ENCODE measurements around the gene PRRT4. TPM values are rescaled to one million over a fixed set of nuclear protein-coding genes. Genes with fewer than 3 reads are reported as not detected.

The PRRT4 gene
- total RNA-seq, 1 donor from 2014 or later, result not detected

DNA sequence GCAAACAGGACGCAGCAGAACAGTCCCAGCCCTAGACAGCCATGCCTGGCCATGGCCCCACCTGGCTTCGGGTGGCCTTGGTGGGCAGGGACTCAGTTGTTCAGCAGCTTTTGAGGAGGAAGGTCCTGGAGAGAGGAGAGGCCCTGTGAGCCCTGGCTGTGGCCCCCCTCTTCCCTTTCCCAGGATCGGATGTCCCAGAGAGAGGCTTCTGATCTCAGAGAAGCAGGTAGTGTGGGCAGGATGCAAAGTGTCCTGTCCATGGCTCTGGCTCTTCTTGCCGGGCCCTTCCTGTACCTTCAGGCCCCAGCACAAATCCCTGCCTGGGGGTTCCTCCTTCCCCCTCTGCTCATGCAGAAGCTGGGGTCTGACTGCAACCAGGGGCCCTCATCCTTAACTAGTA is 1.6 kb downstream of the PRRT4 start:
- peaks cover 15% of the 10 kb centered on the region for H3K4me1 Mint-ChIP-seq
- DNase-seq (no peak), ATAC-seq (ENCODE audit: low read depth) (no peak)
- H3K9me3 Mint-ChIP-seq, result no peaks in the 10 kb centered on the region
- peaks cover 47% of the 10 kb centered on the region for H3K27me3 Mint-ChIP-seq
- CTCF ChIA-PET, result no interaction called here
- TF ChIP-seq, protein P1, sequence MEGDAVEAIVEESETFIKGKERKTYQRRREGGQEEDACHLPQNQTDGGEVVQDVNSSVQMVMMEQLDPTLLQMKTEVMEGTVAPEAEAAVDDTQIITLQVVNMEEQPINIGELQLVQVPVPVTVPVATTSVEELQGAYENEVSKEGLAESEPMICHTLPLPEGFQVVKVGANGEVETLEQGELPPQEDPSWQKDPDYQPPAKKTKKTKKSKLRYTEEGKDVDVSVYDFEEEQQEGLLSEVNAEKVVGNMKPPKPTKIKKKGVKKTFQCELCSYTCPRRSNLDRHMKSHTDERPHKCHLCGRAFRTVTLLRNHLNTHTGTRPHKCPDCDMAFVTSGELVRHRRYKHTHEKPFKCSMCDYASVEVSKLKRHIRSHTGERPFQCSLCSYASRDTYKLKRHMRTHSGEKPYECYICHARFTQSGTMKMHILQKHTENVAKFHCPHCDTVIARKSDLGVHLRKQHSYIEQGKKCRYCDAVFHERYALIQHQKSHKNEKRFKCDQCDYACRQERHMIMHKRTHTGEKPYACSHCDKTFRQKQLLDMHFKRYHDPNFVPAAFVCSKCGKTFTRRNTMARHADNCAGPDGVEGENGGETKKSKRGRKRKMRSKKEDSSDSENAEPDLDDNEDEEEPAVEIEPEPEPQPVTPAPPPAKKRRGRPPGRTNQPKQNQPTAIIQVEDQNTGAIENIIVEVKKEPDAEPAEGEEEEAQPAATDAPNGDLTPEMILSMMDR (IDR thresholded peaks at IDR 0.05), result no peak
- no peak overlapping the region for H3K4me3 Mint-ChIP-seq
- H3K27ac Mint-ChIP-seq, result no peak overlapping the region
- H3K36me3 Mint-ChIP-seq (ENCODE audit: low read depth), result no peaks in the 10 kb centered on the region
- POLR2A ChIA-PET, result no interaction called here
- intact Hi-C loops (cut with micrococcal nuclease), result no loop called here

DNA sequence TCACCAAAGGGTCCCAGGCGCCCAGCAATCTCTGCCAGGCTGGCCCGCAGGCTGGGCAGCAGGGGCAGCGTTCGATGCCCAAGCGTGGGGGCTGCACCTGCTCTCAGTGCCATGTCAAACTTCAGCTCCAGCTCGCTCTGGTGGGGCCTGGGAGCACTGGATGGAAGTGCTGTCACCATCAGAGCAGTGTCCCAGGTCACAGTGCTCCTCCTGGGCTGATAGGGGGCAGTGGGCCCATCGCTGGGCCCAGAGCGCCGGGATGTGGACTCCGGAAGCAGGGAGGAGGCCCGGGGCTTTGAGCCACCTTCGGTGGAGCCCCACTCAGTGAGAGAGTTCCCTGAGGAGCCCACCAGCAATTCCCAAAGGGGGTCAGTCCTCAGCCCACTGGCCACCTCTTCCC is 2.2 kb downstream of the PRRT4 start:
- H3K36me3 Mint-ChIP-seq (ENCODE audit: low read depth), result no peaks in the 10 kb centered on the region
- no peaks in the 10 kb centered on the region for H3K9me3 Mint-ChIP-seq
- ChIA-PET CTCF (no interaction called here), POLR2A (no interaction called here)
- H3K27ac Mint-ChIP-seq, result no peak overlapping the region
- DNase-seq, result no peak
- no peak overlapping the region for H3K4me3 Mint-ChIP-seq
- peaks cover 48% of the 10 kb centered on the region for H3K27me3 Mint-ChIP-seq
- H3K4me1 Mint-ChIP-seq, result peaks cover 15% of the 10 kb centered on the region
- ATAC-seq (ENCODE audit: low read depth), result no peak
- TF ChIP-seq, protein P1 (IDR thresholded peaks at IDR 0.05), result no peak
- intact Hi-C loops (cut with micrococcal nuclease), result no loop called here

DNA sequence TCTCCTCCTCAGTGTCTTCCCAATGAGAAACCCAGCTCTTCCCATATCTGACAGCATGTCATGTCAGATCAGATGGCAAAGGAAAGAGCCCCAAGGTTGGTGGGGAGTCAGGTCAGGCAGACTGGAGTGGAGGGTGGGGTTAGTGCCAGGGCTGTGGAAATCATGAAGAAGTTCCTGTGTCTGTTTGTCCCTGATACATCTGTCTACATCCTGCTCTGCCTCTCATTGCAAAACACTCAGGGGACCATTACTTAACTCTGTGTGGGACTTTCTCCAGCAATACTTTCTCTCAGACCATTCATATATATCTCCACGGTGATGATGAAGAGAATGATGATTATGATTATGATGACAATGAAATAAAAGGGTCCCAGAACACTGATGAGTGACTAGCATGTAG is 3.3 kb downstream of the PRRT4 start:
- H3K27me3 Mint-ChIP-seq, result peaks cover 50% of the 10 kb centered on the region
- no peak overlapping the region for H3K4me3 Mint-ChIP-seq
- TF ChIP-seq, protein P1 (IDR thresholded peaks at IDR 0.05), result no peak
- ATAC-seq (ENCODE audit: low read depth) (no peak), DNase-seq (no peak)
- no peak overlapping the region for H3K27ac Mint-ChIP-seq
- intact Hi-C loops (cut with micrococcal nuclease), result no loop called here
- H3K4me1 Mint-ChIP-seq, result peaks cover 15% of the 10 kb centered on the region
- ChIA-PET POLR2A (no interaction called here), CTCF (no interaction called here)
- no peaks in the 10 kb centered on the region for H3K36me3 Mint-ChIP-seq (ENCODE audit: low read depth)
- no peaks in the 10 kb centered on the region for H3K9me3 Mint-ChIP-seq

DNA sequence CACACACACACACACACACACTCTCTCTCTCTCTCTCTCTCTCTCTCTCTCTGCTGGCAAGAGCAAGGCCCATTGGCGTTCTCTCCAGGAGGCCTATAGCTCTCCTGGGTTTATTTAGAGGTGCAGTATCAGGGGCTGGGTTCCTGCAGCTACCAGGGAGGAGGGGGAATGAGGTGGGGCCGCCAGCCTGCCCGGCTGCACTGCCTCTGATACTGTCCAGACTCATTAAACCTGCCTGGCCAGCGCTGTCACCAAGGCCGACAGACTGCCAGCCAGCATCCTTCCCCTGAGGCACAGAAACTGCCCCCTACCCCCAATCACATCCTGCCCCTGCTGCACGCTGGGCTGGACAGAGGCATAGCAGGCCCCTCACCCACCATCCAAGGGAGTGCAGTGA is 4.3 kb downstream of the PRRT4 start:
- Mint-ChIP-seq H3K36me3 (ENCODE audit: low read depth) (no peaks in the 10 kb centered on the region), H3K27me3 (peaks cover 48% of the 10 kb centered on the region), H3K4me1 (peaks cover 16% of the 10 kb centered on the region), H3K9me3 (no peaks in the 10 kb centered on the region), H3K4me3 (no peak overlapping the region), H3K27ac (no peak overlapping the region)
- intact Hi-C loops (cut with micrococcal nuclease), result no loop called here
- POLR2A ChIA-PET, result no interaction called here
- DNase-seq (no peak), ATAC-seq (ENCODE audit: low read depth) (no peak)
- CTCF ChIA-PET, result no interaction called here
- TF ChIP-seq, protein P1 (IDR thresholded peaks at IDR 0.05), result no peak

DNA sequence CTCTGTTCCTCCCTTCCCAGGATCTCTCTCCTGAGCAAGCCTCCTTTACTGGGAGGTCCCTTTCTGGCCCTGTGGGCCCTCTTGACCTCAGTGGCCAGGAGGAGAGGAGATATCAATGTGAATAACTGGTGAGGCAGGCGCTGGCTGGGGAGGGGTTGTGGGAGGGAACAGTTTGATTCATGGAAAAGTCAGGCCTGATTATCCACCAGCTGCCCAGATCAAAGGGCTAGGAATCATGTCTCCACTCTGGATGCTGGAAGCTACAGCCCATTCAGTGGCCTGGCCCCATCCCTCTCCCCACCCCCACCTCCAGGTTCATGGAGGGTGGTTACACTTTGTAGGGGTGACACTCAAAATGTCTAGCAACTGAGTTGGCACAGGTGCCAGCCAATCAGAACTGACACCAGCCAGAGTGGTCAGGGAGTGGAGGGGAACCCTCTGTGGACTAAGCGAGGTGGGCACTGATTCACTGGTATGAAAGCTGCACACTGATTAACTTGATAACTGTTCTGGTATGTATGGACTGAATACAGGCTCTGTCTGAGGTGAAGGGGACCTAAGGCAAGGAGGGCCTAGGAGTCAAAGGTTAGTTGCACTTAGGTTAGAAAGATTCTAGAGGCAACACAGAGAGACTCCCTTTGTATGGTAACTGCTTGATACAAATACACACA is 4.8 kb downstream of the PRRT4 start:
- POLR2A ChIA-PET, result no interaction called here

More for the DNA sequence above, 4.8 kb downstream of the PRRT4 start:
- Mint-ChIP-seq H3K27ac (no peak overlapping the region), H3K4me3 (no peak overlapping the region), H3K4me1 (peaks cover 11% of the 10 kb centered on the region), H3K27me3 (peaks cover 43% of the 10 kb centered on the region), H3K36me3 (ENCODE audit: low read depth) (no peaks in the 10 kb centered on the region), H3K9me3 (no peaks in the 10 kb centered on the region)
- intact Hi-C loops (cut with micrococcal nuclease), result no loop called here
- no peak for DNase-seq
- CTCF ChIA-PET, result no interaction called here
- ATAC-seq (ENCODE audit: low read depth), result no peak
- TF ChIP-seq, protein P1 (IDR thresholded peaks at IDR 0.05), result no peak
